HG02759 (cell line): ENCODE data around the gene DBF4.
"Not testable (repeated sequence)": the region's sequence is repeated elsewhere in the genome, so short reads cannot be mapped to it uniquely, and the experiment has no call there.

Source experiments
- ATAC-seq: cut with Tn5 transposase; IDR thresholded peaks from one replicate; pipeline ENCODE4 v1.9.1; 2021; ENCODE audit warnings: mild to moderate bottlenecking, moderate library complexity; ENCODE audit not compliant: unreplicated experiment

Gene DBF4

GRCh38 chr7:87882151-87882937 lies 6.1 kb downstream of the DBF4 start:
- no peak for ATAC-seq

- ATAC-seq = no peak
These were observed 8.7 kb downstream of the DBF4 start for GRCh38 chr7:87885018-87885417.

GRCh38 chr7:87886875-87887274 lies 10.6 kb downstream of the DBF4 start:
- ATAC-seq = no peak

GRCh38 chr7:87895363-87895762 lies 19.1 kb downstream of the DBF4 start:
- no peak for ATAC-seq

GRCh38 chr7:87899255-87899654 lies 23.0 kb downstream of the DBF4 start:
- ATAC-seq = no peak

- not testable (repeated sequence) for ATAC-seq
These were observed 31.0 kb downstream of the DBF4 start for GRCh38 chr7:87907136-87907906.

GRCh38 chr7:87908814-87909213 lies 32.5 kb downstream of the DBF4 start:
- not testable (repeated sequence) for ATAC-seq

GRCh38 chr7:87912121-87912520 lies 35.8 kb downstream of the DBF4 start:
- ATAC-seq = no peak

- ATAC-seq = no peak
These were observed 42.4 kb downstream of the DBF4 start for GRCh38 chr7:87918740-87919139.

- ATAC-seq = no peak
These were observed 43.6 kb downstream of the DBF4 start for GRCh38 chr7:87919875-87920274.

- ATAC-seq = no peak
These were observed 44.3 kb downstream of the DBF4 start for GRCh38 chr7:87920578-87920977.

GRCh38 chr7:87922759-87923395 lies 46.6 kb downstream of the DBF4 start:
- not testable (repeated sequence) for ATAC-seq

GRCh38 chr7:87926581-87927461 lies 50.5 kb downstream of the DBF4 start:
- peak; percentile 99 for ATAC-seq

- ATAC-seq = peak; percentile 24
These were observed 57.3 kb downstream of the DBF4 start for GRCh38 chr7:87933605-87933952.

GRCh38 chr7:87933953-87934698 lies 57.8 kb downstream of the DBF4 start, which contains the start of gene ADAM22:
Gene ADAM22, plus strand, starts transcription at chr7:87934251. Its CDS starts 215 bp downstream, at chr7:87934466.
- ATAC-seq = peak; percentile 97

- peak; percentile 9 for ATAC-seq
These were observed 58.5 kb downstream of the DBF4 start for GRCh38 chr7:87934699-87935383.

- ATAC-seq = no peak
These were observed 59.1 kb downstream of the DBF4 start for GRCh38 chr7:87935384-87935706.

GRCh38 chr7:87941138-87941537 lies 64.8 kb downstream of the DBF4 start:
- no peak for ATAC-seq

GRCh38 chr7:87944547-87944946 lies 68.3 kb downstream of the DBF4 start:
- no peak for ATAC-seq

GRCh38 chr7:87945926-87946325 lies 69.6 kb downstream of the DBF4 start:
- not testable (repeated sequence) for ATAC-seq
